Forelimb muscle (tissue), 1 donor: ENCODE results near the gene MRPL52. TPM values are rescaled to one million over a fixed set of nuclear protein-coding genes. Genes with fewer than 3 reads are reported as not detected.
"Not testable (repeated sequence)": the region's sequence is repeated elsewhere in the genome, so short reads cannot be mapped to it uniquely, and the experiment has no call there.

Source experiments
- DNase-seq: peaks from one replicate; pipeline ENCODE4 v3.0.0-alpha.2; 2013; ENCODE audit warnings: low read depth
- polyA plus RNA-seq: library from polyadenylated mRNA; unstranded; fragments of 120-200 nt; gene quantifications from one replicate; pipeline ENCODE4 v1.2.1, GENCODE V29; 2013; ENCODE audit not compliant: insufficient read length

Gene MRPL52
- polyA plus RNA-seq, 1 donor: 73.7 TPM

GRCh38 chr14:22837750-22838538, 8.3 kb downstream of the MRPL52 start:
- no peak for DNase-seq

DNA sequence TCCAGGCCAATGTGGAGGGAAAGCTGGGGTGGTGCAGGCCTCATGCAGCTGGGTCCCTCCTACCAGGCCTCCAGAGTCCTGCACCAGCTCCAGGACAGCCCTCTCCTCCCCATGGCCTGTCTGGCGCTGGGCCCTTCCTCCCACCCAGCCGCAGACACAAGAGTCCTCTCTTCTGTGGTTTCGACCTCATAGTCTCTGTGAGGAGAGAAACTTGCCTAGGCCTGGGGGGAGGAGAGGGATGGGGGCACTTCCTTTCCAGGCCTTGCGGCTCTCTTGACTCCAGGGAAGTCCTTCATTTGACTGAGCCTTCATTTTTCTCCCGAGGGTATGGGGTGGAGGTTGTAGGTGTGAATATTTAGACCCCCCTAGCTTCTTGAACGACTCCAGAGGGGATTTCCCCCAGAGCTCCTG, 8.9 kb downstream of the MRPL52 start:
- no peak for DNase-seq

DNA sequence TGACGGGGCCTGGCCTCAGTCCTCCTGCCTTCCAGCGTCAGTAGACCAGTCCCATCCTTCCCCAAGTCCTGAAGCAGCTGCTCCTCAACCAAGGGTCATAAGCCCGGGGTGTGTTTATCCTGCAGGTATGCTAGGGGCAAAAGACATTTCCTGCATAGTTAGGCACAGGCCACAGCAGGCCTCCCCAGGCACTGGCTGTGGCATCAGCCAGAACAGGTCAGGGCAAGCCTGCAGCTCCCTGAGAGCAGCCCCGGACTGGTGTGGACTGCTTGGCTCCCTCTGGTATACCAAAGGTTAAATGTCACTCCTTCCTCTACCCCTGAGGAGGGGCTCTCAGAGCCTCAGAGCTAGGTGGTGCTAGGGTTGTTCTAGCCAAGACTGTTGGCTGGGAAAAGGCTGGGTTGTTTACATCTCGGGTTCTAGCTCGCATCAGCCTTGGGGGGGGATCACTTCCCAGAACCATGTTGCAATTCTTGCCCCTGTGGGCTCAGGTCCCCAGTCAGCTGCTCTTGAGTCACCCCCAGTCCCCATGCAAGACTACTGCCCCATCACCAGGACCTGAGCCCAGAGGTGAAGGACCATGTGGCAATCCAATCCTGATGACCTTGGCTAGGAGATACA, 9.6 kb downstream of the MRPL52 start:
- DNase-seq: no peak

DNA sequence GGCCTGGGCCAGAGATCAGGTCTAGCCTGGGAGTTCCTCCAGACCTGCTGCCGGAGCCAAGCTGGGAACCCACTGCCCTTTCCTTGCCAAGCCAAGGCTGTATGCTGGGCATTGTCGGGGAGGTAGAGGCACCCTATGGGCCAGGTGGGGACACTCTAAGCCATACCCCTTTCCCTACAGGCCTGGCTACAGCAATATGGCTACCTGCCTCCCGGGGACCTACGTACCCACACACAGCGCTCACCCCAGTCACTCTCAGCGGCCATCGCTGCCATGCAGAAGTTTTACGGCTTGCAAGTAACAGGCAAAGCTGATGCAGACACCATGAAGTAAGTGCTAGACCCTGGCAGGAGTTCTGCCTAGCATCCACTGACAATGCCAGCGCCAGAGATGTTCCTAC, 11.6 kb downstream of the MRPL52 start:
- no peak for DNase-seq

GRCh38 chr14:22841769-22842168, 12.1 kb downstream of the MRPL52 start:
- no peak for DNase-seq

DNA sequence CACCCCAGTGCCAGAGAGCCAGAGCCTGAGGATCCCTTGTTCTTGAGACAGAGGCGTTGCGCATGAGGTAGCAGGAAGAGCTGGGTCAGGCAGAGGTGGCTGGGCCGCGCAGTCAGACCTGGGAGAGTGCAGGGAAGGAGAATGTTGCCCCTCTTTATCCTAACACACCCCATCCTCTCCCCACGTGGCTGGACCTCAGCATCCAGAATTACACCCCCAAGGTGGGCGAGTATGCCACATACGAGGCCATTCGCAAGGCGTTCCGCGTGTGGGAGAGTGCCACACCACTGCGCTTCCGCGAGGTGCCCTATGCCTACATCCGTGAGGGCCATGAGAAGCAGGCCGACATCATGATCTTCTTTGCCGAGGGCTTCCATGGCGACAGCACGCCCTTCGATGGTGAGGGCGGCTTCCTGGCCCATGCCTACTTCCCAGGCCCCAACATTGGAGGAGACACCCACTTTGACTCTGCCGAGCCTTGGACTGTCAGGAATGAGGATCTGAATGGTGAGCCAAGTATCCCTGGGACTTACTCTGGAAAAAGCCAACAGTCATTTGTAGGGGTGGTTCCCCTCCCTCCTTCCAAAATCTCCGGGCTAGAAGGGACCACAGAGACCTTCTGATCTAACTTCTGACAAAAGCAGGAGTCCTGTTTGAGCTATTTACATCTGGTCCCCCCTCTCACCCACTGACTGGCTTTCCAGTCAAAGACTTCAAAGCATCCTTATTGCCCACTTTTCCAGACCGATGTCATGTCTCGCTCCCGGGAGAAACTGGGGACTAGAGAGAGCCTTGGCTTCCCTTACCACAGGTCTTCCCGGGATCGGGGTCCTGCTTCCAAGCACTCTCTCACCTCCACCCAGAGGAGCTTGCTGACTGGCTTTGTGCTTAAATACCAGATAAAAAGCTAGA, 12.8 kb downstream of the MRPL52 start:
- DNase-seq: no peak

GRCh38 chr14:22843123-22843925, 13.6 kb downstream of the MRPL52 start:
- DNase-seq: no peak

DNA sequence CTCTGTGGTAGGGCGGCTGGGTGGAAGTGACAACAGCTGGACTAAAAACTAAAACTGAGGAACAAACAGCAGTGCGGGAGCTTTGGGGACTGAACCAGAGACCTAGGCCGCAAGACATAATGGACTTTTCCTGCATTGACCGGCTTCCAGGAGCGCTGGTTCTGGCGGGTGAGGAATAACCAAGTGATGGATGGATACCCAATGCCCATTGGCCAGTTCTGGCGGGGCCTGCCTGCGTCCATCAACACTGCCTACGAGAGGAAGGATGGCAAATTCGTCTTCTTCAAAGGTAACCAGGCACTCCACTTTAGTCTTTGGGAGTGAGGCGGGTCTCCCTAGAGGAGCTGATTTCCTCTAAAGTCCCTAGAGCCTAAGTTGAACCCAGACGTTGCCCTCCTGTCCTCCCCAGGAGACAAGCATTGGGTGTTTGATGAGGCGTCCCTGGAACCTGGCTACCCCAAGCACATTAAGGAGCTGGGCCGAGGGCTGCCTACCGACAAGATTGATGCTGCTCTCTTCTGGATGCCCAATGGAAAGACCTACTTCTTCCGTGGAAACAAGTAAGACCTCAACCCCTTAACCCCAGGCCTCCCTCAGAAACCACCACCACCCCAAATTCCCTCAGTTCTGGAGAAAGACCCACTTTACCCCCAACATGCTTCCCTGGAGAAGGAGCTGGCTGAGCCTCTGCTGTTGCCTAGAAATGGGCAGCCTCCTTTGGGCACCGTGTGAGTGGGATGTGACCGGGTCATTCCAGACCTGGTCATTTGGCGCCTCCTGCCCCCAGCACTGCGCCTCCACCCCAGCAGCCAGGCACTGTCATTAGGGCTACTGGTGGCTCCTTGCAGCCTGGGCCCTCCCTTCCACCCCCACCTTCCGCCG, 14.8 kb downstream of the MRPL52 start:
- DNase-seq: no peak

DNA sequence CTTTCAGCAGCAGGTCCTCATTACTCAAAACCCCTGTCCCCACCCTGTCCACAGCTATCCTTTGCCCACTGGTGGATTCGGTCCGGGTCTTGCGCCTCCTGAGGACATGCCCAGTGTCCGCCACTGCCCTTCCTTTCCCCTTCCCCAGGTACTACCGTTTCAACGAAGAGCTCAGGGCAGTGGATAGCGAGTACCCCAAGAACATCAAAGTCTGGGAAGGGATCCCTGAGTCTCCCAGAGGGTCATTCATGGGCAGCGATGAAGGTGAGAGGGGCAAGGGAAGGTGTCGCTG, 15.4 kb downstream of the MRPL52 start:
- DNase-seq: no peak

DNA sequence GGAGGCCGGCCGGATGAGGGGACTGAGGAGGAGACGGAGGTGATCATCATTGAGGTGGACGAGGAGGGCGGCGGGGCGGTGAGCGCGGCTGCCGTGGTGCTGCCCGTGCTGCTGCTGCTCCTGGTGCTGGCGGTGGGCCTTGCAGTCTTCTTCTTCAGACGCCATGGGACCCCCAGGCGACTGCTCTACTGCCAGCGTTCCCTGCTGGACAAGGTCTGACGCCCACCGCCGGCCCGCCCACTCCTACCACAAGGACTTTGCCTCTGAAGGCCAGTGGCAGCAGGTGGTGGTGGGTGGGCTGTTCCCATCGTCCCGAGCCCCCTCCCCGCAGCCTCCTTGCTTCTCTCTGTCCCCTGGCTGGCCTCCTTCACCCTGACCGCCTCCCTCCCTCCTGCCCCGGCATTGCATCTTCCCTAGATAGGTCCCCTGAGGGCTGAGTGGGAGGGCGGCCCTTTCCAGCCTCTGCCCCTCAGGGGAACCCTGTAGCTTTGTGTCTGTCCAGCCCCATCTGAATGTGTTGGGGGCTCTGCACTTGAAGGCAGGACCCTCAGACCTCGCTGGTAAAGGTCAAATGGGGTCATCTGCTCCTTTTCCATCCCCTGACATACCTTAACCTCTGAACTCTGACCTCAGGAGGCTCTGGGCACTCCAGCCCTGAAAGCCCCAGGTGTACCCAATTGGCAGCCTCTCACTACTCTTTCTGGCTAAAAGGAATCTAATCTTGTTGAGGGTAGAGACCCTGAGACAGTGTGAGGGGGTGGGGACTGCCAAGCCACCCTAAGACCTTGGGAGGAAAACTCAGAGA, 16.3 kb downstream of the MRPL52 start:
- no peak for DNase-seq

DNA sequence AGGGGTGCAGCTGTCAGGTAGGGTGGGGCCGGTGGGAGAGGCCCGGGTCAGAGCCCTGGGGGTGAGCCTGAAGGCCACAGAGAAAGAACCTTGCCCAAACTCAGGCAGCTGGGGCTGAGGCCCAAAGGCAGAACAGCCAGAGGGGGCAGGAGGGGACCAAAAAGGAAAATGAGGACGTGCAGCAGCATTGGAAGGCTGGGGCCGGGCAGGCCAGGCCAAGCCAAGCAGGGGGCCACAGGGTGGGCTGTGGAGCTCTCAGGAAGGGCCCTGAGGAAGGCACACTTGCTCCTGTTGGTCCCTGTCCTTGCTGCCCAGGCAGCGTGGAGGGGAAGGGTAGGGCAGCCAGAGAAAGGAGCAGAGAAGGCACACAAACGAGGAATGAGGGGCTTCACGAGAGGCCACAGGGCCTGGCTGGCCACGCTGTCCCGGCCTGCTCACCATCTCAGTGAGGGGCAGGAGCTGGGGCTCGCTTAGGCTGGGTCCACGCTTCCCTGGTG, 17.2 kb downstream of the MRPL52 start:
- no peak for DNase-seq

GRCh38 chr14:22847661-22848341, 18.1 kb downstream of the MRPL52 start:
- no peak for DNase-seq

DNA sequence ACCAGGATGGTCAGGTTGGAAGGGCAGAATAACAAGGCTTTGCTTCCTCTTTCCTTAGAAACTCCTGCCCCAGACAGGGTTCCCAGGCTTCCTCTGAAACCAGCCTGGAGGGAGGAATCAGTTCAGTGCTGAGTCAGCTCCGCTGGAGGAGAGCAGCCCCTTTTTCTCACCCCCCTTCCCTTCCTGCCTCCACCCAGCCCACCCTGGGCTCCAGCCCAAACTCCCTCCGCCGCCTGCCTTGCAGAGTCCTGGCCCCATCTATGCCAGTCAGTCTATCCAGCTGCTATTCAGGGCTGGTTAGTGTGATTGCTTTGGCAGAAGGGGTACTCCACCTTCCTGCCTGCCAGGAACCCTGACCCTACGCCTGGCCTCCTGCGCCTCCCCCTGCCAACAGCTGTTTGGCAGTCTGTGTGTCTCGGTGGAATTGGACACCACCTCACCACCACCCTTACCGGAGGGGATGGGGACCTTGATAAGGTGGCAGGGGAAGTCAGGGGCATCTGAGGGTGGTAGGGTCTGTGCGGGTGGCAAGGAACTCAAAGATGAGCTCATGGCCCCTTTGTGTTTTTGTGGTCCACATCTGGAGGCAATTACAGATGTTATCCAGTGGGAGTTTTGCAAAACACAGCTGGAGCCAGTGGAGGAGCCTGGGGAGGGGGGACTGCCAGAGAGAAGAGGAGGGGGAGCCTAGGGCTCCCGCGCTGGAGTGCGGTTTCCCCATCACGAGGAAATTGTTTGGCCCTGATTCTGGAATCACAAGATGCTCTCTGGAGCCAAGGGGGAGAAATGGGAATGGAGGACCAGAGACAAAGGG, 18.9 kb downstream of the MRPL52 start:
- peak; percentile 90 for DNase-seq

DNA sequence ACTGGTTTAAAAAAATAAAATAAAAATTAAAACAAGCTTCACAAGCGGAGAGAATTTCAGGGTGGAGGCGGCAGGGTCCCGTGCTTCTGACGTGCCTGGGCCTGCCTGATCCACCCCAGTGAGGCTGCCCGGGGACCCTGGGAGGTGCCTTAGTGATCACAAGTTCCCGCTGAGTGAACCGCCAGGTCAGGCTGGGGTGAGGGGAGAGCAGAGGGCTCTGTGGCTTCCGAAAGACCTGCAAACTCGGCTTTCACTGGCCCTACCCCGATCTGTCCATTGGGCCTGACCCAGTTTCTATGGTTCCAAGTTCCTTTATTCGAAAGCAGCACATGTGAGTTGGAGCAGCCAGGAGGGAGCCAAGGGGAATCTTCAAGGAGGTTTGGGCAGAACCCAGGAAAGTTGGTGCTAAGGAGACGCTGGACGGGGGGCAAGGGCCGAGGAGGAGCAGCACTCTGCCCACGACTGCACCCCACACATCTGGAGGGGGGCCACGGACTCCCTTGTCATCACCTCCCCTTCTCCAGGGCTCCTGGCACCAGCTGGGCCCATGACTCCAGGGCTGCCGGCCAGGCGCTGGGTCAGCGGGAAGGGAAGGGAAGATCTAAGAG, 19.6 kb downstream of the MRPL52 start:
- peak; percentile 66 for DNase-seq

GRCh38 chr14:22850944-22851764, 21.5 kb downstream of the MRPL52 start:
- peak; percentile 77 for DNase-seq

DNA sequence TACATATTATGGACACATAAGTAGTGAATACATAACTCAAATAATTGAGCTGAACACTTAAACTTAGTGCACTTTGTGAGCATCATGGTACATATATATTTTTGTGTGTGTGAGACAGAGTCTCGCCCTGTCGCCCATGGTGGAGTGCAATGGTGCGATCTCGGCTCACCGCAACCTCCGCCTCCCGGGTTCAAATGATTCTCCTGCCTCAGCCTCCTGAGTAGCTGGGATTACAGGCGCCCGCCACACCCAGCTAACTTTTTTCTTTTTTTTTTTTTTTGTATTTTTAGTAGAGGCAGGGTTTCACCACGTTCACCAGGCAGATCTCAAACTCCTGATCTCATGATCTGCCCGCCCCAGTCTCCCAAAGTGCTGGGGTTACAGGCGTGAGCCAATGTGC, 22.5 kb downstream of the MRPL52 start:
- not testable (repeated sequence) for DNase-seq

GRCh38 chr14:22852599-22852939, 22.9 kb downstream of the MRPL52 start:
- no peak for DNase-seq
